T-helper 2 cell (primary cell): ENCODE measurements around the gene ARID3B.
"Not testable (repeated sequence)": the region's sequence is repeated elsewhere in the genome, so short reads cannot be mapped to it uniquely, and the experiment has no call there.

Source experiments
- DNase-seq, 5 experiments: peaks; one replicate each; pipeline versions ENCODE4 v3.0.0 to v3.0.0-alpha.2; 2012 to 2022

ARID3B gene

GRCh38 chr15:74535388-74536084 is 5.5 kb upstream of the ARID3B start:
- no peak for DNase-seq

GRCh38 chr15:74537736-74538135 is 3.3 kb upstream of the ARID3B start:
- no peak for DNase-seq

- DNase-seq = not testable (repeated sequence)
Measured at GRCh38 chr15:74539521-74539920, 1.5 kb upstream of the ARID3B start.

- DNase-seq = peak in 1 of 5 experiments; percentile 41
Measured at GRCh38 chr15:74540161-74540760, 759 bp upstream of the ARID3B start.

- peak in 4 of 5 experiments; percentile 48 to 96 (median 51) for DNase-seq
Measured at GRCh38 chr15:74541494-74542165, 610 bp downstream of the ARID3B start.

- peak in 1 of 5 experiments; percentile 19 for DNase-seq
Measured at GRCh38 chr15:74542166-74543042, 1.4 kb downstream of the ARID3B start.

- DNase-seq = no peak
Measured at GRCh38 chr15:74543043-74543422, 2.0 kb downstream of the ARID3B start.

- peak in 4 of 5 experiments; percentile 5 to 77 (median 26) for DNase-seq
Measured at GRCh38 chr15:74543583-74543982, 2.6 kb downstream of the ARID3B start.

GRCh38 chr15:74545086-74545485 is 4.1 kb downstream of the ARID3B start:
- DNase-seq = no peak

- peak; percentile 56 to 91 (median 89) for DNase-seq
Measured at GRCh38 chr15:74545776-74546656, 5.0 kb downstream of the ARID3B start.

- DNase-seq = no peak
Measured at GRCh38 chr15:74547616-74548015, 6.6 kb downstream of the ARID3B start.

GRCh38 chr15:74548241-74548640 is 7.2 kb downstream of the ARID3B start:
- no peak for DNase-seq

- no peak for DNase-seq
Measured at GRCh38 chr15:74549816-74550215, 8.8 kb downstream of the ARID3B start.

GRCh38 chr15:74551714-74552113 is 10.7 kb downstream of the ARID3B start:
- DNase-seq = no peak

- DNase-seq = peak in 1 of 5 experiments; percentile 82
Measured at GRCh38 chr15:74552773-74553441, 11.9 kb downstream of the ARID3B start.

GRCh38 chr15:74555192-74555591 is 14.2 kb downstream of the ARID3B start:
- no peak for DNase-seq

GRCh38 chr15:74558706-74559105 is 17.7 kb downstream of the ARID3B start:
- DNase-seq = no peak

GRCh38 chr15:74563442-74563841 is 22.4 kb downstream of the ARID3B start:
- no peak for DNase-seq

GRCh38 chr15:74564182-74564581 is 23.2 kb downstream of the ARID3B start:
- DNase-seq = no peak

- DNase-seq = no peak
Measured at GRCh38 chr15:74565381-74566085, 24.5 kb downstream of the ARID3B start.

- DNase-seq = no peak
Measured at GRCh38 chr15:74568594-74568993, 27.6 kb downstream of the ARID3B start.
